GM12878 (cell line): ENCODE measurements around the gene GSE1. TPM values are rescaled to one million over a fixed set of nuclear protein-coding genes. Genes with fewer than 3 reads are reported as not detected.
A peak's percentile ranks its signal among the peaks of the same experiment; 100 is the strongest.

ENCODE experiments used
- ATAC-seq: fragments of 200-7000 bp; cut with Tn5 transposase; 3 replicates; pipeline ENCODE4 v1.9.1; 2020; ENCODE audit warnings: mild to moderate bottlenecking, moderate library complexity
- BruUV-seq: library from RNA; stranded (reverse); fragments of 400-500 nt; replicated peaks from 2 replicates; lab custom pipeline; 2021; lab: Mats Ljungman, UMichigan
- CTCF ChIA-PET: fragments of 300-600 bp; sonication (Branson Sonifier 250); formaldehyde crosslinking; extraction: SDS; loops from one replicate; lab custom pipeline; 2021; ENCODE audit warnings: inconsistent platforms; lab: Yijun Ruan, JAX
- POLR2A ChIA-PET: fragments of 350-600 bp; formaldehyde crosslinking; extraction: SDS; loops from one replicate; lab custom pipeline; 2021; ENCODE audit warnings: inconsistent platforms; lab: Charles Lee
- RAD21 ChIA-PET: fragments of 300-600 bp; sonication (Branson Sonifier 250); formaldehyde crosslinking; loops from one replicate; lab custom pipeline; 2023; ENCODE audit warnings: antibody characterized with exemption; ENCODE audit not compliant: unreplicated experiment; lab: Charles Lee
- SMC1A ChIA-PET: fragments of 300-600 bp; sonication (Branson Sonifier 250); formaldehyde crosslinking; loops from one replicate; lab custom pipeline; 2023; ENCODE audit not compliant: unreplicated experiment, uncharacterized antibody; lab: Charles Lee
- DNase-seq: peaks from one replicate; pipeline ENCODE4 v3.0.0-alpha.2; 2011; ENCODE audit warnings: low read depth, low spot score
- FAIRE-seq: peaks from 3 replicates; lab custom pipeline; 2011; peaks lifted over from hg19 to GRCh38; lab: Jason Lieb, UNC
- H2AFZ ChIP-seq: 2 replicates; pipeline ENCODE4 v1.6.0; 2011; ENCODE audit warnings: low read depth, low read length, control low read depth; ENCODE audit not compliant: control insufficient read depth
- H3K27ac ChIP-seq: 2 replicates; pipeline ENCODE4 v1.5.1; 2011; ENCODE audit warnings: control low read depth; ENCODE audit not compliant: control insufficient read depth, insufficient read depth
- H3K27me3 ChIP-seq, 2 experiments: replicated peaks in 1 of 2; 2 replicates each; pipeline versions ENCODE4 v1.6.0 to v1.6.1; 2011; ENCODE audit warnings: low read length in 1 of 2; ENCODE audit not compliant: control insufficient read depth in 2 of 2, insufficient read depth in 2 of 2
- H3K36me3 ChIP-seq, 2 experiments: 2 replicates each; pipeline ENCODE4 v1.5.1; 2011; ENCODE audit warnings: low read length in 1 of 2; ENCODE audit not compliant: control insufficient read depth in 2 of 2, insufficient read depth in 2 of 2
- H3K4me1 ChIP-seq: 2 replicates; pipeline ENCODE4 v1.6.1; 2011; ENCODE audit warnings: mild to moderate bottlenecking, low read length, moderate library complexity, mixed read lengths; ENCODE audit not compliant: control insufficient read depth, insufficient read depth
- H3K4me2 ChIP-seq: 2 replicates; pipeline ENCODE4 v1.6.0; 2011; ENCODE audit warnings: control low read depth; ENCODE audit not compliant: control insufficient read depth, insufficient read depth
- H3K4me3 ChIP-seq: fragments of 200-600 bp; sonication (generic); 2 replicates; pipeline ENCODE4 v1.5.1; 2016
- H3K79me2 ChIP-seq: 2 replicates; pipeline ENCODE4 v1.6.0; 2011; ENCODE audit warnings: low read length; ENCODE audit not compliant: control insufficient read depth, insufficient read depth
- H3K9ac ChIP-seq: 2 replicates; pipeline ENCODE4 v1.8.0; 2011; ENCODE audit warnings: low read length, control low read depth, mixed read lengths; ENCODE audit not compliant: control insufficient read depth, insufficient read depth
- H3K9me3 ChIP-seq: replicated peaks from 3 replicates; pipeline ENCODE4 v1.5.1; 2011; ENCODE audit warnings: mild to moderate bottlenecking, low read length; ENCODE audit not compliant: control insufficient read depth, insufficient read depth
- H4K20me1 ChIP-seq: 2 replicates; pipeline ENCODE4 v1.6.0; 2011; ENCODE audit not compliant: control insufficient read depth, insufficient read depth
- KAT2A ChIP-seq: conservative IDR thresholded peaks from 2 replicates; pipeline ENCODE4 v1.6.1; 2011; ENCODE audit warnings: low read depth, low read length; ENCODE audit not compliant: control insufficient read depth
- MTA2 ChIP-seq: fragments of 450-650 bp; IDR thresholded peaks from 2 replicates; pipeline ENCODE4 v1.6.1; 2016; ENCODE audit warnings: low read depth, mild to moderate bottlenecking, moderate library complexity
- PAX8 ChIP-seq: fragments of 450-650 bp; IDR thresholded peaks from 2 replicates; pipeline ENCODE4 v1.6.1; 2017; ENCODE audit warnings: mild to moderate bottlenecking, moderate library complexity
- SUZ12 ChIP-seq: fragments of 200-600 bp; sonication (generic); IDR thresholded peaks from one replicate; pipeline ENCODE4 v1.6.1; 2018; ENCODE audit warnings: antibody characterized with exemption, mild to moderate bottlenecking; ENCODE audit not compliant: unreplicated experiment
- TBL1XR1 ChIP-seq: IDR thresholded peaks from 2 replicates; pipeline ENCODE4 v1.6.1; 2012; ENCODE audit warnings: low read depth, low read length, improper control_type of control experiment
- TCF3 ChIP-seq: IDR thresholded peaks from 2 replicates; pipeline ENCODE4 v1.6.1; 2012; ENCODE audit warnings: low read depth, mild to moderate bottlenecking, low read length, borderline replicate concordance; ENCODE audit not compliant: insufficient read depth
- WGBS: methylation state at CpG from one replicate; pipeline ENCODE4 v1.1.6; 2016; ENCODE audit warnings: low lambda C conversion rate; ENCODE audit not compliant: insufficient replicate concordance, insufficient coverage; ENCODE audit errors: missing lambda C conversion rate; 5-methylcytosine and 5-hydroxymethylcytosine counted together
- in situ Hi-C: fragments of 300-500 bp; cut with MboI; formaldehyde crosslinking; loops from 9 replicates; pipeline ENCODE4 v1.14.3; 2018; ENCODE audit warnings: mixed read lengths
- intact Hi-C: fragments of 100-400 bp; cut with micrococcal nuclease; formaldehyde crosslinking; loops from one replicate; pipeline ENCODE4 v1.14.2; 2022; ENCODE audit not compliant: unreplicated experiment
- polyA plus RNA-seq, 11 experiments: library from polyadenylated mRNA; depleted of rRNA in 4 of 11; unstranded in 6 of 11; stranded (reverse) in 5 of 11; fragments of >200 nt; fragmentation: Nextera tagmentation in 4 of 11; fragmentation: Illumina TruSeq in 1 of 11; extraction: Ambion mirVana in 4 of 11; extraction: Trizol in 1 of 11; gene quantifications; 1 replicate in 1 of 11; 2 replicates in 10 of 11; pipeline versions ENCODE4 v1.2.1 to v1.2.3, GENCODE V29; 2011 to 2016; ENCODE audit warnings: inconsistent platforms in 2 of 11, missing spikeins in 2 of 11, low read depth in 1 of 11
- total RNA-seq, 4 experiments: library from RNA; depleted of rRNA in 3 of 4; stranded (reverse); fragments of >200 nt in 3 of 4; fragmentation: Illumina TruSeq in 1 of 4; extraction: Trizol in 1 of 4; gene quantifications; 2 replicates each; pipeline versions ENCODE4 v1.2.1 to v1.2.3, GENCODE V29; 2013 to 2021

GSE1 gene
- total and polyA plus RNA-seq, 10 of the 15 experiments (the other 5 are each of a cell fraction or from before 2014, with no cell fraction given): 4.6 to 58.7 (median 18.2) TPM

DNA sequence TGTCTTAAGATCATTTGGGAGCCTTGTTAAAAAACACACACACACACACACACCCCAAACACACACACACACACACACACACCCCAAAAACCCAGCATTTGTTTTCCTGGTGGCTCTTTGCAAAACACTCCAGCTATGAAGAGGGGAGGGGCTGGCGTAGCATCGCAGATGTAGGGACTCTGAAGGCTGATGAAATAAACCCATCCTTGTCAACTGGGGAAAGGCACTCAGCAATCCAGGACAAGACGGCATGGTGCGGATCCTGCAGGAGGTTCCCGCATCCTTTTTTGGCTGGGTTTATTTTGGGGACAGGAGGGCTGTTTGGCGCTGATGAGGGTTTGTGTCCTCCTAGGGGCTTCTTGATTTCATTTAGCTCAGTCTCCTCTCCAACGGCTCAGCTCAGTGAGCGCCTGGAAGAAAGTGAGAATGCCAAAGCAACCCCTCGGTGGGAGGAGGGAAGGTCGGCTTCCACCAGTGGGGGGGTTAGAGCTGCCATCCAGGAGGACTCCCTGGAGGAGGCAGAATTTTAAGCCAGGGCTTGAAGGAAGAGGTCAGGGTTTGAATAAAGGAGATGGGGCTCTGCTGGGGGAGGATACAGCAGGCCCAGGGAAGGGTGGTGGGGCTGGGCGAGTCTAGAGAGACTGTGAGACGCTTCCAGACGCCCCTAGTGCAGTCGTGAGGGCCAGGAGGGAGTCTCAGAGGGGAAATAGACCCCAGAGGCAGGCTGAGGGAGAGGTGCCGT lies 12.4 kb upstream of the GSE1 start:
- Histone ChIP-seq H3K9ac (no peak overlapping the region), H2AFZ (no peak overlapping the region), H3K9me3 (no peaks in the 10 kb centered on the region), H4K20me1 (peaks cover 4% of the 10 kb centered on the region; the same call in 1 of the 2 replicates), H3K79me2 (peaks cover 7% of the 10 kb centered on the region), H3K36me3 (no peaks in the 10 kb centered on the region; a peak in 2 of 4 replicates), H3K27me3 (no peaks in the 10 kb centered on the region), H3K27ac (no peak overlapping the region), H3K4me2 (no peak overlapping the region), H3K4me1 (peaks cover 18% of the 10 kb centered on the region), H3K4me3 (no peak overlapping the region)
- WGBS: 87% methylated on average over 14 of the region's 15 CpGs
- DNase-seq: no peak
- ChIA-PET RAD21 (interaction anchor here (1.3 to 1.5 kb wide), 2 partner anchors 43 to 47 kb away, joined by 3 read pairs; no protein-coding TSS in a partner anchor), SMC1A (interaction anchor here (0.7 kb wide), 1 partner anchor 110 kb away, joined by 3 read pairs; no protein-coding TSS in a partner anchor), CTCF (interaction anchor here (1.1 kb wide), 1 partner anchor 37 kb away, joined by 3 read pairs; no protein-coding TSS in a partner anchor), POLR2A (no interaction called here)
- TF ChIP-seq TCF3 (no peak), KAT2A (no peak), MTA2 (no peak), PAX8 (no peak), SUZ12 (no peak), TBL1XR1 (no peak)
- in situ Hi-C loops (loop anchor here (25.0 kb wide), 1 partner anchor 163 kb away; no protein-coding TSS in a partner anchor), intact Hi-C loops (no loop called here)
- no peak for ATAC-seq
- BruUV-seq: no TSS peak
- peak; percentile 18 for FAIRE-seq
